Activated B cell treated with CpG ODN at 0.5 μM for 24 hours (primary cell): ENCODE measurements around the gene SCN4B. TPM values are rescaled to one million over a fixed set of nuclear protein-coding genes. Genes with fewer than 3 reads are reported as not detected.

Experiments
- ATAC-seq: fragments of 200-7000 bp; cut with Tn5 transposase; one replicate; pipeline ENCODE4 v1.10.0; 2021; ENCODE audit warnings: low read depth, mild to moderate bottlenecking, moderate library complexity
- CTCF ChIA-PET: fragments of 350-600 bp; sonication (Branson Sonifier 250); formaldehyde crosslinking; loops from one replicate; lab custom pipeline; 2021; ENCODE audit warnings: antibody characterized with exemption; lab: Charles Lee
- POLR2A ChIA-PET: fragments of 350-600 bp; sonication (Branson Sonifier 250); formaldehyde crosslinking; loops from one replicate; lab custom pipeline; 2021; ENCODE audit warnings: antibody characterized with exemption; lab: Charles Lee
- DNase-seq: peaks from one replicate; pipeline ENCODE4 v3.0.0; 2022
- H3K27ac Mint-ChIP-seq: one replicate; pipeline ENCODE4 v1.8.0; 2020; ENCODE audit warnings: mixed read lengths
- H3K27me3 Mint-ChIP-seq: one replicate; pipeline ENCODE4 v1.8.0; 2021; ENCODE audit warnings: mixed read lengths
- H3K36me3 Mint-ChIP-seq: one replicate; pipeline ENCODE4 v1.8.0; 2021; ENCODE audit warnings: low read depth, mixed read lengths
- H3K4me1 Mint-ChIP-seq: one replicate; pipeline ENCODE4 v1.8.0; 2021; ENCODE audit warnings: mixed read lengths
- H3K4me3 Mint-ChIP-seq: one replicate; pipeline ENCODE4 v1.8.0; 2020; ENCODE audit warnings: mild to moderate bottlenecking, mixed read lengths
- H3K9me3 Mint-ChIP-seq: one replicate; pipeline ENCODE4 v1.8.0; 2020; ENCODE audit warnings: mixed read lengths
- CTCF ChIP-seq: fragments of 200-600 bp; IDR thresholded peaks from one replicate; pipeline ENCODE4 v1.8.0; 2022; ENCODE audit warnings: antibody characterized with exemption, mild to moderate bottlenecking
- intact Hi-C: fragments of 100-400 bp; cut with micrococcal nuclease; formaldehyde crosslinking; loops from one replicate; pipeline ENCODE4 v1.15.1; 2024
- total RNA-seq: library from RNA; stranded (reverse); gene quantifications from 2 replicates; pipeline ENCODE4 v1.2.3, GENCODE V29; 2022

Gene SCN4B
- total RNA-seq, 1 donor from 2014 or later, result not detected

GRCh38 chr11:118171269-118172062 is 18.8 kb upstream of the SCN4B start:
- no peaks in the 10 kb centered on the region for H3K36me3 Mint-ChIP-seq
- no peak overlapping the region for H3K4me3 Mint-ChIP-seq
- H3K9me3 Mint-ChIP-seq, result no peaks in the 10 kb centered on the region
- no peaks in the 10 kb centered on the region for H3K4me1 Mint-ChIP-seq
- ChIA-PET CTCF (interaction anchor here (0.7 to 4.4 kb wide), 33 partner anchors 12 to 746 kb away, joined by 3 to 46 read pairs (median 4); partner anchors contain the start of gene FXYD2), POLR2A (interaction anchor here (1.2 kb wide), 1 partner anchor 357 kb away, joined by 3 read pairs; no protein-coding TSS in a partner anchor)
- H3K27me3 Mint-ChIP-seq, result peaks cover 34% of the 10 kb centered on the region
- intact Hi-C loops, result loop anchor here (1.0 to 5.0 kb wide), 8 partner anchors 21 to 744 kb away; partner anchors contain the start of gene FXYD2
- no peak overlapping the region for H3K27ac Mint-ChIP-seq
- ATAC-seq (peak; percentile 86), DNase-seq (peak; percentile 58)
- TF ChIP-seq CTCF, result peak; percentile 81

- intact Hi-C loops, result loop anchor here (1.0 to 5.0 kb wide), 8 partner anchors 21 to 744 kb away; partner anchors contain the start of gene FXYD2
- no peaks in the 10 kb centered on the region for H3K9me3 Mint-ChIP-seq
- no peak for TF ChIP-seq CTCF
- no peaks in the 10 kb centered on the region for H3K36me3 Mint-ChIP-seq
- ATAC-seq (no peak), DNase-seq (no peak)
- no peaks in the 10 kb centered on the region for H3K4me1 Mint-ChIP-seq
- no peak overlapping the region for H3K4me3 Mint-ChIP-seq
- peaks cover 37% of the 10 kb centered on the region for H3K27me3 Mint-ChIP-seq
- ChIA-PET CTCF (interaction anchor here (0.7 to 4.4 kb wide), 21 partner anchors 11 to 746 kb away, joined by 3 to 46 read pairs (median 4); partner anchors contain the start of gene FXYD2), POLR2A (no interaction called here)
- H3K27ac Mint-ChIP-seq, result no peak overlapping the region
Observed at GRCh38 chr11:118170882-118171268, 18.3 kb upstream of the SCN4B start.

- intact Hi-C loops, result loop anchor here (5.0 kb wide), 4 partner anchors 118 to 743 kb away; partner anchors contain the start of gene FXYD2
- POLR2A ChIA-PET, result no interaction called here
Observed at GRCh38 chr11:118170231-118170630, 17.6 kb upstream of the SCN4B start.

GRCh38 chr11:118169300-118170140 is 16.9 kb upstream of the SCN4B start:
- TF ChIP-seq CTCF, result no peak
- H3K27ac Mint-ChIP-seq, result no peak overlapping the region
- H3K4me3 Mint-ChIP-seq, result no peak overlapping the region
- H3K36me3 Mint-ChIP-seq, result no peaks in the 10 kb centered on the region
- ChIA-PET CTCF (interaction anchor here (1.1 to 4.4 kb wide), 3 partner anchors 25 to 362 kb away, joined by 3 to 46 read pairs (median 30); no protein-coding TSS in a partner anchor), POLR2A (no interaction called here)
- intact Hi-C loops, result loop anchor here (5.0 kb wide), 4 partner anchors 117 to 742 kb away; partner anchors contain the start of gene FXYD2
- no peak for ATAC-seq
- H3K9me3 Mint-ChIP-seq, result no peaks in the 10 kb centered on the region
- H3K27me3 Mint-ChIP-seq, result peaks cover 32% of the 10 kb centered on the region
- no peak for DNase-seq
- H3K4me1 Mint-ChIP-seq, result no peaks in the 10 kb centered on the region

More at GRCh38 chr11:118170231-118170630, 17.6 kb upstream of the SCN4B start:
- H3K4me3 Mint-ChIP-seq, result no peak overlapping the region
- no peak for TF ChIP-seq CTCF
- H3K27me3 Mint-ChIP-seq, result peaks cover 34% of the 10 kb centered on the region
- H3K9me3 Mint-ChIP-seq, result no peaks in the 10 kb centered on the region
- H3K27ac Mint-ChIP-seq, result no peak overlapping the region
- CTCF ChIA-PET, result interaction anchor here (1.1 to 4.4 kb wide), 6 partner anchors 26 to 362 kb away, joined by 3 to 46 read pairs (median 9); partner anchors contain the start of gene FXYD2
- H3K36me3 Mint-ChIP-seq, result no peaks in the 10 kb centered on the region
- no peak for ATAC-seq
- H3K4me1 Mint-ChIP-seq, result no peaks in the 10 kb centered on the region
- DNase-seq, result no peak
